DMS114 treated with DMSO at 0.1 percent for 48 hours (cell line): ENCODE results near the gene ATAD3C.
"Not testable (repeated sequence)": the region's sequence is repeated elsewhere in the genome, so short reads cannot be mapped to it uniquely, and the experiment has no call there.

Experiments used
- DNase-seq: peaks from one replicate; lab custom pipeline; 2025; ENCODE audit not compliant: unreplicated experiment; lab: John Stamatoyannopoulos, UW

The ATAD3C gene

GRCh38 chr1:1449099-1449739 is at the start of gene ATAD3C:
TSS of gene ATAD3C (plus strand) at chr1:1449689. CDS start at chr1:1450684, 995 bp downstream.
- DNase-seq = no peak

GRCh38 chr1:1399872-1400575 is 49.5 kb upstream of the ATAD3C start:
- DNase-seq = no peak

- DNase-seq = no peak
Observed at GRCh38 chr1:1400576-1401456, 48.7 kb upstream of the ATAD3C start.

- no peak for DNase-seq
Observed at GRCh38 chr1:1401457-1402010, 48.0 kb upstream of the ATAD3C start.

GRCh38 chr1:1402072-1402900 is 47.2 kb upstream of the ATAD3C start:
- DNase-seq = peak; percentile 41

- not testable (repeated sequence) for DNase-seq
Observed at GRCh38 chr1:1402901-1403392, 46.5 kb upstream of the ATAD3C start.

- DNase-seq = no peak
Observed at GRCh38 chr1:1403653-1404052, 45.8 kb upstream of the ATAD3C start.

- no peak for DNase-seq
Observed at GRCh38 chr1:1406101-1406820, 43.2 kb upstream of the ATAD3C start.

GRCh38 chr1:1406821-1407635 is 42.5 kb upstream of the ATAD3C start, which contains the start of gene MRPL20:
TSS of gene MRPL20 (minus strand) at chr1:1407293. CDS start at chr1:1407217, 76 bp downstream.
- peak; percentile 72 for DNase-seq

GRCh38 chr1:1407636-1408318 is 41.7 kb upstream of the ATAD3C start:
- no peak for DNase-seq

- not testable (repeated sequence) for DNase-seq
Observed at GRCh38 chr1:1410238-1410637, 39.3 kb upstream of the ATAD3C start.

GRCh38 chr1:1411626-1412025 is 37.9 kb upstream of the ATAD3C start:
- DNase-seq = no peak

GRCh38 chr1:1412311-1412902 is 37.1 kb upstream of the ATAD3C start:
- not testable (repeated sequence) for DNase-seq

GRCh38 chr1:1415751-1416150 is 33.7 kb upstream of the ATAD3C start:
- DNase-seq = no peak

- not testable (repeated sequence) for DNase-seq
Observed at GRCh38 chr1:1417396-1417795, 32.1 kb upstream of the ATAD3C start.

- DNase-seq = not testable (repeated sequence)
Observed at GRCh38 chr1:1417825-1418463, 31.5 kb upstream of the ATAD3C start.
